Stimulated activated CD8-positive, alpha-beta memory T cell treated with anti-CD3 and anti-CD28 coated beads, Interleukin-2, amount 100 ng/mL, for 48 hours (primary cell): ENCODE measurements around the gene MCM3AP.
A peak's percentile ranks its signal among the peaks of the same experiment; 100 is the strongest.

Experiments
- DNase-seq, 2 donors: peaks; one replicate each; pipeline ENCODE4 v3.0.0-alpha.2; 2020; ENCODE audit warnings: low read depth in 2 of 2

Gene MCM3AP

DNA sequence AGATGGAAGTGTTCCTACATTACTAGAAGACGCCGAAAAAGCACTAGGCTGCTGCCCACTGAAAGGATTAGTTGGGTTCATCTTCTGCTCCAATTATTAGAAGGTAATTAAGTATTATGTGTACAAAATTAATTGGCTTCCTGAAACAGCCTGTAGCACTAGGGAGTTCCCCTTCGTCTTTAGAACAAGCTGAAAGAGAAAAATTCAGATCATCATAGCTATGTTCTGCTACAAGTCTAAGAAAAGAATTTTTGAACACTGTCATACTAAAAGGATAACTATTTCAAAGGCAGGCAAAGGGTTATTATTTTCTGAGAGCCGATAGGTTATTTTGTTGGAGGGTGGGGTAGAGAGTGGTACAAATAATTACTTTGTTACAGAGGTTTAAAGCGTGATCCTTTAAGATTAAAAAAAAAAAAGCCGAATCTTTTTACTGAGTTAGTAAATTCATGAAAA is at the start of gene MCM3AP:
MCM3AP (minus strand) TSS at position 406 of the 456 bp plus-strand sequence; CDS start at position 81, 325 bp downstream.
- DNase-seq = no peak

DNA sequence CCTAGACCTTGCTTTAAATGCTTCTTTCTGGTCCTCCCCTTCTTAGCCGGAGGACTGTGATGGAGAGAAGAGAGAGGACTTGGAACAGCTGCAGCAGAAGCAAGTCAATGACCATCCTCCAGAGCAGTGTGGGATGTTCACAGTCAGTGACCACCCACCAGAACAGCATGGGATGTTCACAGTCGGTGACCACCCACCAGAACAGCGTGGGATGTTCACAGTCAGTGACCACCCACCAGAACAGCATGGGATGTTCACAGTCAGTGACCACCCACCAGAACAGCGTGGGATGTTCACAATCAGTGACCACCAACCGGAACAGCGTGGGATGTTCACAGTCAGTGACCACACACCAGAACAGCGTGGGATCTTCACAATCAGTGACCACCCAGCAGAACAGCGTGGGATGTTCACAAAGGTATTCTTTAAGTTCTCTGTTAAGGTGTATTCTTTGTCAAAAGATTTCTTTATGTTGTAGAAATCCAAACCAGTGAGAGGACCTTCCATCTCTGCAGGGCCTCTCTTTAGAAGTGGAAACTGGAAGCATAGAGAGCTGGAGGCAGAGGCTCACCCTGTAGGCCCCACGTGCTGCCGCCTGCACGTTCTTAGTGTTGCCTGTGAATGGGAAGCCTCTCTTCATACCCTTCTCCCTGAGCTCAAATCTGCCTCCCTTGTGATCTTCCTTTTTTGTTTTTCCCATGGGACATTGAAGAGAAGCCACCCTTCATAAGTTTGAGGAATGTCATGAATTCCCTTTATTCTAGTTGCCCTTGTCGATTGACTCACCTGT is 49.1 kb upstream of the MCM3AP start:
- no peak for DNase-seq

DNA sequence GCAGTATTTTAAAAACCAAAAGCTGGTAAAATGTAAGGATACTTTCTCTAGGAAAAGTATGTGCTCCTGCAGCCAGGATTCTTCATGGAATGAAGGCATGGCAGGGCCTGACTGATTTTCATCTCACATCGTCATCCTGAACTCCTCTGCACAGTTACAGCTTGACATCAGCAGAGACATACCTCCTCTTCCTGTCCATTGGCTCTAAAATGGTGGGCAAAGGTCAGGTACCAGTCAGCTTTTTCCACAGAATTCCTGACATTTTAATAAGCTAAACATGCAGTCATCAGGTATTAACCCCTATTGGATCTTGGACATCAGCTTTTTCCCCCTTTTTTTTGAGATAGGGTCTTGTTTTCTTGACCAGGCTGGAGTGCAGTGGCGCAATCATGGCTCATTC is 44.4 kb upstream of the MCM3AP start:
- DNase-seq = no peak

DNA sequence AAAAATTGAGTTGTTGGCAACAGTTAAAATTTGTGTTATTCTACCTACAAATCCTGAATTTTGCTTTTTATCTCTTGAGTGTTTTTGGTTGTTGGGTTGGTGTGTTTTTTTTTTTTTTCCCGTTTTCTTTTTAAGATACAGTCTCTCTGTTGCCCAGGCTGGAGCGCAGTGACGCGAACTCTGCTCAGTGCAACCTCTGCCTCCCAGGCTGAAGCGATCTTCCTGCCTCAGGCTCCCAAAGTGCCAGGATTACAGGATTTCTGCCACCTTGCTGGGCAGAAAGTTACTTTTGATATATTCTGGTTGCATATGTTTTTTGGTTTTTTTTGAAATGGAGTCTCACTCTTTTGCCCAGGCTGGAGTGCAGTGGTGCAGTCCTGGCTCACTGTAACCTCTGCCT is 42.7 kb upstream of the MCM3AP start:
- DNase-seq = no peak

DNA sequence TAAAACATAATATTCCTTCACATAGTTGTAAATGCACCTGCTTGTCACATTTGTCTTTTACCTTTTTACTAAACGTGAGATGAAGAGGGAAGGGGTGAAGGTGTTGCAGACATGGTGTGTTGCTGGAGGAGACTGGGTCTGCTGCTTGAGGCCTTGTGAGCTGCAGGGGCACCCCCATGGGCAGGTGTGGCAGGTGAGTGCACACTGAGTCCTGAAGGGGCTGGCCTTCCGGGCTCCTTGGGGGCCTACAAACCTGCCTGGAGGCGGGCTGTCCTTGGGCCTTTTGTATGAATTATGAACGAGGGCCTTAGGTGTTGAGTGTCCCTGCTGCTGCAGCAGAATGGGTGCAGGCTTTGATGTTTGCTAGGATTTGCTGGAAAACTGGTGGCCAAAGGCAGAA is 42.3 kb upstream of the MCM3AP start:
- DNase-seq = no peak

DNA sequence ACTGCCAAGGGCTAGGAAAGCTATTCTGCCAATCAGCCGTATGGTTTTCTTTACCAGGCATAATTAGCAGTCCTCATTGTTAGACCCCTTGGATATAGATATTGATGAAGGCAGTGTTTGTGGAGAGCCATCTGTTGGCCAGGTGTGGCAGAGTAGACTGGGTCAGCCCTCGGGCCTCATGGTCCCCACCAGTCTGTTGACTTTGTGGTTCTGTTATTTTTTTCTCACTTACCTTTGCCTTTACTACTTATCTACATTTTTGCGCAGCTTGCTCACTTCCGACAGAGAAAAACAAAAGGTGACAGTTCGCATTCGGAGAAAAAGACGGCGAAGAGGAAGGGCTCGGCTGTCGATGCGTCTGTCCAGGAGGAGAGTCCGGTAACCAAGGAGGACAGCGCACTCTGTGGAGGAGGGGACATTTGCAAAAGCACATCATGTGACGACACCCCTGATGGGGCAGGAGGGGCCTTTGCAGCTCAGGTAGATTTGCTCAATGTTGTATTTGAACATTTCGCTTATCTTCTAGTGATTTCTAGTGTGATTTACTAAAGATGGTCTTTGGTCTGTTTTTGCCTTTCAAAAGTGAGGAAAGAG is 40.8 kb upstream of the MCM3AP start:
- DNase-seq = no peak

DNA sequence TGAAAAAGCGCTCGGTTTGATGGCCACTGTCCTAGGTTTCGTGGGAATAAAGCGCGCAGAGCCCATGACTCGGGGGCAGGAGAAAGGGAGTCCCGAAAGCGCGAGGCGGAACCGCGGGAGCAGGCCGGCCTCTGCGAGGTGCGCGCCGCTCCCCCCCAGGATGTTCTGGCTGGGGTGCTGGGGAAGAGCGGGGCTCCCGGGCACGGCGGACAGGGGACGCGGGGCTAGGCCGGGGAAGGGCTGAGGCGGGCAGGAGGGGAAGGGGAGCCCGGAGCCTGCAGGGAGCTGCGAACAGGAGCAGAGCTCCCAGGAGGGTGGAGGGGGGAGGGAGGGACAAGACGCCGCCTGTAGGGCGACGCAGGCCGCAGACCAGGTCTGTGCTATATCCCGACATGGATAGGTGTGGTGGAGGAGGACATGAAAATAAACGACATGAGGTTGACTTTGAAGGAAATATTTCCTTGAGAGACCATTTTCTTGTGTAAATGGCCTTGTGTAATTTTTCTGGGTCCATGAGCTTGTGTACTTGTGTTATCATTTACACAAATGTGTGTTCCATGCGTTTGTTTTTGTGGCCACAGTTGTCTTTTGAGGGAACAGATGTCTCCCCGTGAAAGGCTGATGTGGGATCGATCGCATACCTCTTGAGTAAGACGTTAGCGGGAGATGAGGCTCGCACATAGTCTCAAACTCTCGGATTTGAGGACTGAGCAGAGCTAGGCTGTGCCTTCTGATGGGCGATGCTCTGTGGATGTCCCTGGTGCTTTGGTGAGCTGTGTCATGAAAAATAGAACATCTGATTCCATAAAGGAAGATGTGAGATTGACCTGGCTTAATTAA is 39.9 kb upstream of the MCM3AP start:
- DNase-seq = peak; percentile 13 to 24

DNA sequence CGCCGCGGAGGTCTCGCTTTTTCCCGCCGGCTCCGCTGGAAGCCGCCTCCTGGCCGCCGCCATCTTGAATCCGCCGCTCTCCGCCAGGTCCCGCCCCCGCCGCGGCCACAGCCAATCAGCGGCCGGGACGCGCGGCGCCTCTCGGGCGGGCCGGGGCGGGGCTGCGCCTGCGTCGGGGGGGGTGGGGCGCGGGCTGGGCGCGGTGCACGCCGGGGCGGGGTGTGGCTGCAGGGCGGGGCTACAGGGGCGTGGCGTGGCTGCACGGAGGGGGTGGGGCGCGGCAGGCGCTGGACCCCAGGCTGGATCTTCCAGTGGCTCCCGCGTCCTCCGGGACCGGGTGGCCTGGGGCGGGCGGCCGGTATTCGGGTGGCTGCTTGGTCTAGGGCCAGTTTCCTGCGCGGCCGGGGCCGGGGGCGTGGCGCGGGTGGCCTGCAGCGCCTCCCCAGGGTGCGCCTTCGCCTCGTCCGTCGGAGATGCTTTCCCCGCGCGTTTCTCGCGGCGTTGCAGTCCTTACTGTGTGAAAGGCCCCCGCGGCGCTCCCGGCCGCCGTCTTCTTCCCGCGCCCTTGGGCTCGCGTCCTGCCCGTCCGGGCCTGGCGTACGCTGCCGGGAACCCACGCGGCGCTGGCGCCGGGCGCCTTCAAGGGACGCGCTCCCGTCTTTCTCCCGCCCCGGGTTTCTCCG is 39.1 kb upstream of the MCM3AP start:
- DNase-seq = peak; percentile 74 to 85

DNA sequence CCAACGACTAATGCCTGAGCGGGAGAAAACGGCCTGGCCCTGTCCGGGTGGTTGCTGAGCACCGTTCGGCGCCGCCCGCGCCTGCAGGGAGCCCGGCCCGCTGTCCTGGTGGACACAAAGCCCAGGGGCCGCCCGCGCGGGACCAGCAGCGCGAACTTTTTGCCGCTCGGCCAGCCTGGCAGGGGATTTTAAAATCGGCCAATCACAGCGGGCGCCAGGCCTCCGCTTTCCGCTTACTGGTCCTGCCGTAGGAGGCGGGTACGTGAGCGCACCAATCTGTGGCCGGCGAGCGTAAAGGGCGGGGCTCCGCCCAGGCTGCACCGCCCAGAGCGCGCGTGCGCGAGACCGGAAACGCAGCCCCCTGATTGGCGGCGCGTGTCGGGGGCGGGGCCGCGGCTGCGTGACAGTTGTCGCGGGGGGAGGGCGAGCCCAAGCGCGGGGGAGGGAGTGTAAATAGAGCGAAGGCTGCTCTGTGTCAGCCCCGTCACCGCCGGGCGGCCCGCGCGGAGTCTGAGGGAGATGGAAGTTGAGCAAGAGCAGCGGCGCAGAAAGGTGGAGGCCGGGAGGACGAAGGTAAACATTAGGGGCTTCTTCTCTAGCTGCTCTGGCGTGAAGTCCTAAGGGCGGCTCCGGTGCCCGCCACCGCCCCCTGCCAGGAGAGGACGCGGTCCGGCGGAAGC is 38.4 kb upstream of the MCM3AP start, which contains the start of the genes C21orf58 and PCNT:
C21orf58 (minus strand) TSS at position 161 of the 680 bp plus-strand sequence. CDS start 1,132 bp downstream, outside the sequence.
PCNT (plus strand) TSS at position 447 of the 680 bp plus-strand sequence; CDS start at position 520, 73 bp downstream.
- DNase-seq = peak; percentile 94 to 95

DNA sequence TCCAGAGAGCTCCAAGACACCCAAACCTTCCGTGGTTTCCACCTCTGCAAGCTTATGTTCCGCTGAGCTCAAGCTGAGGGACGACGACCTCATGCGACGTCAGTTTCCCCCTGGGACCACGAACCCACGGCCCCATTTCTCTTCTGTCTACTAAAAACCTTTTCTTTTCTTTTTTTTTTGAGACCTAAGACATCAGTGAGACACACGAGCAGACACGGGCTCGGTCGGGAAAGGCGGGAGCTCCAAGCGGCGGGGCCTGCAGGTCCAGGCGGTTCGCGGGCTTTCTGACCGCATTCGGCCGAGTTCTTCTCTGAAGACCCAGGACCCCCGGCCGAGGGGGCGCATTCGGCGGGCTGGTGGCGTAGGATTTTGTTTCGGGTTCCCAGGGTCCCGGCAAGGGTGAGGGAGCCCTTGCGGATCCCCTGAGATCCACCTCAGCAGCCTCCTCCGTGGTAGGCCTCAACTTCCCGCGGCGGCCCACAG is 37.9 kb upstream of the MCM3AP start:
- no peak for DNase-seq

DNA sequence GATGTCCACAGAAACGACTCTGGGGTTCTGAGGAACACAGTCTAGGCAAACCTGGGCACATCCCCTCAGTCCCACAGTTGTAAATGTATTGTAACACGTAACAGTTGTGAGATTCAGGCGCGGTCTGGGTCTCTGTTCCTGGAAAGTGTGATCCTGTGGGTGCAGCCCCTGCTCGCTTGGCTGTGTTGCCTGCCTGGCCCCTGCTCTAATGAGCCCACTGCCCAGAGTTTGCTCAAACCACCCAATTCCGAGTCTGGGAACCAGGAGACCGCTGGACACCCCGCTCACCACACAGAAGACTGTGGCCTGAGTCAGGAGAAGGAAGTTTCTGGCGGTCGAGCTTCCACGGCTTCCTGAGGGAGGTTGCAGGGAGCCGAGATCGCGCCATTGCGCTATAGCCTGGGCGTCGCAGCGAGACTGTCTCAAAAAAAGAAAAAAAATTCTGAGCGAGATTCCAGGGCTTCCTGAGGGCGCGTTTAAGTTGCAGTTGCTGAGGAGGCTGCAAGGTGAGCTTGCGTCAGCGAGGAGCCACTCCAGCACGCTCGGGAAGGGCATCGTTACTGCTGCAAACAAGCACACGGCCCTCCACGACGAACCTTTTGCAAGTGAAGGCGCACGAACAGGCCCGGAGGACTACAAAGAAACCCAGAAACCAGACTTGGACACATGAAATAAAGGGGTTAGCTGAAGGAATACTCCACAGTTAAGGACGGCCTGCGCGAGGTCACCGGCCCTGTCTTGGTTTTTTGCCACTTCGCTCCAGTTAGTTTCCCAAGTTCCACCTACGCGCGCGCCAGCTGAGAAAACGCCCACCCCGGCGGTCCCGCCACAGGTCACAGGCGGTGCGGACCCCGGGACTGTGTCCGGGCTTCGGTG is 37.2 kb upstream of the MCM3AP start:
- DNase-seq = peak in 1 of 2 donors; percentile 18

DNA sequence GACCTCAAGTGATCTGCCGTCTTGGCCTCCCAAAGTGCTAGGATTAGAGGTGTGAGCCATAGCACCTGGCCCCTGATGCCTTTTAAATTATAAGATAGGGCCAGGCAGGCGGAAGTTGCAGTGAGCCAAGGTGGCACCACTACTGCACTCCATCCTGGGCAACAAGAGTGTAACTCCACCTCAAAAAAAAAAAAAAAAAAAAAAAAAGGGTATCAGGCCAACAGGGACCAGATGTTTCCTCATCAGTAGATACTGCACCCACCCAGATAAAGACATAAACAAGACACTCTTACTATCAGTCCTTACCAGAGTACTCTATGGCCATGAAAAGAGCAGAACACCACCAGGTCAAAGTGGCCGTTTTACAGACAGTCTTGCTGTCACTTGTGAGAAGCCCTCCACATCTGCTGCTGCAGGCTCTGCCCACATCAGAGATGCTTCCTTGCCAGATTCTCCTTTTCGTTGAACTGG is 35.0 kb upstream of the MCM3AP start:
- no peak for DNase-seq

DNA sequence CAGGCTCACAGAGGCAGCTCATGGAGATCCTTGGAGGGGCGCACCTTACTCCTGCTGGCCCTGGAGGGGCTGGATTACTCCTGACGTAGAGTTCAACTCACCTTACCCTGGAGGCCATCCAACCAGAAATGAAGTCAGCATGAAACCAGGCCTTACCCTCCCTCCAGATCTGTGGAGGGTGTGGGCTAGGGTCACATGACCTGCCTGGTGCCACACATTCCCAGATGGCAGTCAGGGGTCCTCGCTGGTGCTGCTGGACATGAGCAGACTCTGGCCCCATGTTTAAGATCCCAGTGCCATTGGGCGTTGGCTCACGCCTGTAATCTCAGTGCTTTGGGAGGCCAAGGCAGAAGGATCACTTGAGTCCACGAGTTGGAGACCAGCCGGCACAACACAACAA is 33.8 kb upstream of the MCM3AP start:
- DNase-seq = no peak

DNA sequence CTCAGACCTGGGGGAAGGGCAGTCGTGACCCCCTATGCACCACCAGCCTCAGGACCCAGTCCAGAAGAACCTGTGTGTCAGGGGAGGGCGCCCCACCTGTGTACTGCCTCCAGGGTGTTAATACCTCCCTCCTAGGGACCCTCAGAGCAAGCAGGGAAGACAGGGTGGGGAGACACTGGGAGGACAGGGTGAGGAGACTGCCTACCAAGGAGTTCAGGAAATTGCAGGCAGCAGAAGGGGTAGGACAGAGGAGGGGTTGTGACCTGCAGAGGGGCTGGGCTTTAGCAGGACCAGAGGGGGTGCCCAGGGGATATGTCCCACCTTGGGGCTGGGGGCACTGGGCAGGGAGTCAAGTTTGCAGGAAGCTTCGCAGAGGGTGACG is 33.0 kb upstream of the MCM3AP start:
- no peak for DNase-seq

DNA sequence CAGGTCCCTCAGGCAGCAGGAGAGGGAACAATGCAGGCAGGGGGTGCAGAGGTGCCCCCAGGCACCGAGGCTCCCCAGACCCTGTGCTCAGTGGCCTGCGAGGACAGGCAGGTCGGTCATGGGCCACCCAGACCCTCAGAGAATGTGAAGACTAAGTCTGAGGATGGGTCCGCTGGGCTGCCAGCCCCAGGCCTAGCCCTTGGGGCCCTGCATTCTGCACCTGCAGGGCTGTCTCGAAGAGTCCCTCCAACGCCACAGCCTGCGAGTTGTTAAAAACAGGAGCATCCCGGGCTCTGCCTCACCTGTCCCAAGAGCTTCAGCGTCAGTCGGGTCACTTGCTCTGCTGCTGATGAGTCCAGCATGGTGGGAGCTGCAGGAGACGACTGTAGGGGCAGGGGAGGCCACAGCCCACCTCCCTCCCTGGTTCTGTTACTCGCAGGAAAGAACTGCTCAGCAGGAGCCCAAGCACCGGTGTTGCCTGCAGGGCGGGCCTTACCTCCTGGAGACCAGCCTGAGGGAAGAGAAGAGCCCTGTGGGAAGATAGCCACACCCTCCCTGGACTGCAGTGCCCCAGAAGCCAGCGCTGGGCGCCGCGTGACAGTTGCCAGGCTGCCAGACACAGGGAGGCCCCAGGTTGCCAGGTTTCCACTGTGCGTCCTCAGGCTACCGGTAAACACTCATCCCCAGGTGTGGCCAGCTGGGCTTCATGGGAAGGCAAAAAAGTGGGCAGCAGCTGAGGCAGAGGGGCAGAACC is 32.5 kb upstream of the MCM3AP start:
- DNase-seq = no peak

DNA sequence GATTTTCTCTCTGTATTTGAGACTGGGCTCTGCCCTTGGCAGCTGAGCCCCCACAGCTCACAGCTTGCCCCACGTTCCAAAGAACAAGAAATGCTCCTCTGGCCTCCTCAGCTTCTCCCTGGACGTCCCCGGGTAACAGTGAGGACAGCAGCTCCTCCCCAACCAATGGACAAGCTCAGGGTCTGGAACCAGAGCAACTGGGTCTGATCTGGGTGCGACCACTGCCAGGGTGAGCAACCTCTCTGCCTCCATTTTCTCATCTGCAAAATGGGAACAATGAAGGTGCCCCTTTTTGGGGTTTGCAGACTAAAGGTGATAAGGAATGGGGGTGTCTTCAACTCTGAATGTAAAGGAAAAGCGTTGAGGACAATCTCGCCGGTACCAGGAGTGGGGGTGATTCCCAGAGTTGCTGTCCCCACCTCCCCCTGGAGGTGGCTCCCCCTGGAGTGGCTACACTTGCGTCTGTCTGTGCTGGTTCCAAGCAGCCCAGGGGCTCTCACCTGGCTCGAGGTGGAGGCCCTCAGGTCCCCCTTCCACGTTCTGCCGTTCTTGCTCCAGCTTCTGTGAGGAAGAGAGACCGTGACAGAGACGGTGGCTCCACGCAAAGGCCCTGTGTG is 31.4 kb upstream of the MCM3AP start:
- no peak for DNase-seq

DNA sequence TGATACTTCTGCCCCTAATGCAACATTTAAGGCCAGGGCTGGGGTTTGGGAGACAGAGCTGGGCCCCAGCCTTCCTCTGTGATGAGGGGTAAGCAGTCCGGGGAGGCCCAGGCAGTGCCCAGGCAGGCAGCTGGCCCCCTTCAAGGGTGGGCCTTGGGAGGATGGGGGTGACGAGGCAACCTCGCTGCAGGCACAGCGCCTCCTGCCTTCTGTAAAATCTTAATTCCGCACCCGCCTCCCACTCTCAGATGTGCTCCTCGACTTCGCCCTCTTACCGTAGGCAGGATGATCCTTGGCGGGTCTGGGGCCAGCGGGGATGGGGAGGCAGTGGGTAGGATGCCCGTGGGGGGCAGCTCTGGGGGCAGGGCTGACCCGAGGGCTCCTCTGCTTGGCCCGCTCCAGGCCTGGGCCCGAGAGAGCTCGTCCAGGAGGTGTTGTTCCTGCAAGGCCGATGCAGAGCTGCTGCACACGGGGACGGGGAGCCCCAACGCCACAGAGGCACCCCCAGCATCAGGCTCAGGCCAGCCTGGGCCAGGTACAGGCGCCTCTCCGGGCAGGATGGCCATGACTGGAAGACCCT is 29.1 kb upstream of the MCM3AP start:
- DNase-seq = no peak

DNA sequence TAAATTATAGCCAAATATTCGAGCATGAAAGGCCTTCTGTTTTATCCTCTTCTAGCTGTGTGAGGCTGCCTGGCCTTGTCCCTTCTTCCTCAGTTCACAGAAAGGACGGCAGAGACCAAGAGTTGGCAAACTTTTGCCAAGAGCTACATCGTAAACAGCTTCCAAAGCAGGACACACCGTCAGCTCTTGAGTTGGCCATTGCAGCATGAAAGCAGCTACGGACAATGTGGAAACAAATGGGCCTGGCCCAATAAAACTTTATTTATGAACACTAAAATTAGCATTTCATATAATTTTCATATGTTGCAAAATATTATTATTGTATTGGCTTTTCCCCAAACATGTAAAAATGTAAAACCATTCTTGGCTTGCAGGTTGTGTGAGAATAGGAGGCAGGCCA is 27.5 kb upstream of the MCM3AP start:
- DNase-seq = no peak
